ENCODE results near the gene ATP13A1.

GRCh38 chr19:19651076-19651475 lies 12.4 kb downstream of the ATP13A1 start:
- TF ChIP-seq POLR2AphosphoS5 (IDR thresholded peaks at IDR 0.05; ENCODE audit: insufficient read depth, low read depth, low read length) (no peak), POLR2A (IDR thresholded peaks at IDR 0.05; ENCODE audit: low read depth, low read length) (no peak), EZH2 (IDR thresholded peaks at IDR 0.05; ENCODE audit: borderline replicate concordance, low read depth, low read length, severe bottlenecking) (no peak)
- TF ChIP-seq, protein P1, sequence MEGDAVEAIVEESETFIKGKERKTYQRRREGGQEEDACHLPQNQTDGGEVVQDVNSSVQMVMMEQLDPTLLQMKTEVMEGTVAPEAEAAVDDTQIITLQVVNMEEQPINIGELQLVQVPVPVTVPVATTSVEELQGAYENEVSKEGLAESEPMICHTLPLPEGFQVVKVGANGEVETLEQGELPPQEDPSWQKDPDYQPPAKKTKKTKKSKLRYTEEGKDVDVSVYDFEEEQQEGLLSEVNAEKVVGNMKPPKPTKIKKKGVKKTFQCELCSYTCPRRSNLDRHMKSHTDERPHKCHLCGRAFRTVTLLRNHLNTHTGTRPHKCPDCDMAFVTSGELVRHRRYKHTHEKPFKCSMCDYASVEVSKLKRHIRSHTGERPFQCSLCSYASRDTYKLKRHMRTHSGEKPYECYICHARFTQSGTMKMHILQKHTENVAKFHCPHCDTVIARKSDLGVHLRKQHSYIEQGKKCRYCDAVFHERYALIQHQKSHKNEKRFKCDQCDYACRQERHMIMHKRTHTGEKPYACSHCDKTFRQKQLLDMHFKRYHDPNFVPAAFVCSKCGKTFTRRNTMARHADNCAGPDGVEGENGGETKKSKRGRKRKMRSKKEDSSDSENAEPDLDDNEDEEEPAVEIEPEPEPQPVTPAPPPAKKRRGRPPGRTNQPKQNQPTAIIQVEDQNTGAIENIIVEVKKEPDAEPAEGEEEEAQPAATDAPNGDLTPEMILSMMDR (IDR thresholded peaks at IDR 0.05; ENCODE audit: extremely low read depth in 1 of 2, insufficient read depth in 1 of 2, low read depth in 1 of 2, low read length in 2 of 2): no peak
